GM10248 (cell line): ENCODE data around the gene NQO2.
"Not testable (repeated sequence)": the region's sequence is repeated elsewhere in the genome, so short reads cannot be mapped to it uniquely, and the experiment has no call there.

Experiments
- CTCF ChIA-PET: fragments of 300-600 bp; sonication (Branson Sonifier 250); formaldehyde crosslinking; extraction: SDS; loops from one replicate; lab custom pipeline; 2021; ENCODE audit warnings: antibody characterized with exemption; lab: Yijun Ruan, JAX
- POLR2A ChIA-PET: fragments of 350-650 bp; sonication (Branson Sonifier 250); formaldehyde crosslinking; extraction: SDS; loops from one replicate; lab custom pipeline; 2020; ENCODE audit warnings: antibody characterized with exemption; lab: Yijun Ruan, JAX
- DNase-seq: peaks from one replicate; pipeline ENCODE4 v3.0.0; 2012; ENCODE audit errors: extremely low spot score
- CTCF ChIP-seq: IDR thresholded peaks from 2 replicates; pipeline ENCODE4 v1.5.1; 2012; ENCODE audit warnings: mild to moderate bottlenecking, low read depth; ENCODE audit errors: extremely low read depth, missing control alignments, control extremely low read depth

The NQO2 gene

GRCh38 chr6:3005077-3005476 is 5.4 kb downstream of the NQO2 start:
- no peak for DNase-seq
- CTCF ChIA-PET: no interaction called here
- POLR2A ChIA-PET: no interaction called here
- TF ChIP-seq CTCF: no peak

- ChIA-PET CTCF (no interaction called here), POLR2A (no interaction called here)
- DNase-seq: no peak
- TF ChIP-seq CTCF: no peak
These were observed 6.2 kb downstream of the NQO2 start for GRCh38 chr6:3005874-3006273.

- TF ChIP-seq CTCF: no peak
- POLR2A ChIA-PET: no interaction called here
- DNase-seq: no peak
- CTCF ChIA-PET: no interaction called here
These were observed 6.8 kb downstream of the NQO2 start for GRCh38 chr6:3006476-3006875.

GRCh38 chr6:3007571-3007970 is 7.9 kb downstream of the NQO2 start:
- ChIA-PET CTCF (interaction anchor here (0.9 to 1.0 kb wide), 3 partner anchors 9 to 56 kb away, joined by 3 read pairs; no protein-coding TSS in a partner anchor), POLR2A (no interaction called here)
- TF ChIP-seq CTCF: no peak

GRCh38 chr6:3008712-3009265 is 9.1 kb downstream of the NQO2 start:
- DNase-seq, POLR2A ChIA-PET: not testable (repeated sequence)
- CTCF ChIA-PET: interaction anchor here (0.8 to 0.9 kb wide), 2 partner anchors 10 to 19 kb away, joined by 3 read pairs; no protein-coding TSS in a partner anchor

More at GRCh38 chr6:3007571-3007970, 7.9 kb downstream of the NQO2 start:
- DNase-seq: no peak

GRCh38 chr6:3009930-3010329 is 10.2 kb downstream of the NQO2 start:
- no peak for DNase-seq
- TF ChIP-seq CTCF: no peak
- ChIA-PET CTCF (interaction anchor here (1.3 to 1.4 kb wide), 2 partner anchors 13 to 36 kb away, joined by 4 to 7 read pairs; no protein-coding TSS in a partner anchor), POLR2A (no interaction called here)

GRCh38 chr6:3011158-3011557 is 11.5 kb downstream of the NQO2 start:
- CTCF ChIA-PET: interaction anchor here (1.3 to 1.4 kb wide), 2 partner anchors 9 to 14 kb away, joined by 4 to 7 read pairs; no protein-coding TSS in a partner anchor
- no peak for TF ChIP-seq CTCF
- no peak for DNase-seq
- POLR2A ChIA-PET: no interaction called here
